Mesendoderm (in vitro differentiated cells): ENCODE data around the gene TSPAN31.
"Not testable (repeated sequence)": the region's sequence is repeated elsewhere in the genome, so short reads cannot be mapped to it uniquely, and the experiment has no call there.

ENCODE experiments used
- DNase-seq: peaks from one replicate; pipeline ENCODE4 v3.0.0; 2013
- H2AK5ac ChIP-seq: 2 replicates; pipeline ENCODE4 v1.6.1; 2013; ENCODE audit warnings: low read length, inconsistent platforms
- H2BK120ac ChIP-seq: 2 replicates; pipeline ENCODE4 v1.6.1; 2013; ENCODE audit warnings: low read depth, mild to moderate bottlenecking, low read length, moderate library complexity, mixed read lengths
- H2BK15ac ChIP-seq: replicated peaks from 2 replicates; pipeline ENCODE4 v1.6.1; 2013; ENCODE audit warnings: low read depth, mild to moderate bottlenecking, moderate library complexity
- H2BK5ac ChIP-seq: 2 replicates; pipeline ENCODE4 v1.6.1; 2013; ENCODE audit warnings: low read length, inconsistent platforms
- H3K18ac ChIP-seq: 2 replicates; pipeline ENCODE4 v1.6.1; 2013; ENCODE audit warnings: mild to moderate bottlenecking, low read length, mixed read lengths
- H3K23ac ChIP-seq: one replicate; pipeline ENCODE4 v1.6.1; 2013; ENCODE audit warnings: low read length
- H3K27ac ChIP-seq: 2 replicates; pipeline ENCODE4 v1.5.1; 2013; ENCODE audit warnings: low read depth, mild to moderate bottlenecking, inconsistent platforms, low read length, moderate library complexity
- H3K27me3 ChIP-seq: 2 replicates; pipeline ENCODE4 v1.6.1; 2013; ENCODE audit warnings: low read length, control low read depth, mild to moderate bottlenecking, inconsistent platforms; ENCODE audit not compliant: insufficient read depth, poor library complexity
- H3K36me3 ChIP-seq: 2 replicates; pipeline ENCODE4 v1.6.1; 2013; ENCODE audit warnings: low read length, inconsistent platforms; ENCODE audit not compliant: control insufficient read depth, insufficient read depth
- H3K4ac ChIP-seq: one replicate; pipeline ENCODE4 v1.6.1; 2013; ENCODE audit warnings: low read depth, mild to moderate bottlenecking, low read length, moderate library complexity
- H3K4me1 ChIP-seq: 2 replicates; pipeline ENCODE4 v1.6.1; 2013; ENCODE audit warnings: low read depth, low read length, inconsistent platforms; ENCODE audit not compliant: control insufficient read depth
- H3K4me2 ChIP-seq: 2 replicates; pipeline ENCODE4 v1.6.1; 2013; ENCODE audit warnings: low read length
- H3K4me3 ChIP-seq: 2 replicates; pipeline ENCODE4 v1.5.1; 2013; ENCODE audit warnings: mild to moderate bottlenecking, low read length
- H3K56ac ChIP-seq: one replicate; pipeline ENCODE4 v1.6.1; 2013; ENCODE audit warnings: low read length
- H3K79me1 ChIP-seq: 2 replicates; pipeline ENCODE4 v1.6.1; 2013; ENCODE audit warnings: low read length, inconsistent platforms
- H3K79me2 ChIP-seq: 2 replicates; pipeline ENCODE4 v1.6.1; 2013; ENCODE audit warnings: mild to moderate bottlenecking, low read length; ENCODE audit not compliant: control insufficient read depth, insufficient read depth
- H3K9ac ChIP-seq: 2 replicates; pipeline ENCODE4 v1.6.1; 2013; ENCODE audit warnings: low read length, inconsistent platforms
- H4K5ac ChIP-seq: one replicate; pipeline ENCODE4 v1.6.1; 2013; ENCODE audit warnings: low read length
- H4K8ac ChIP-seq: one replicate; pipeline ENCODE4 v1.6.1; 2013; ENCODE audit warnings: low read depth, mild to moderate bottlenecking, control low read depth, low read length, moderate library complexity
- WGBS: extraction: QIAGEN DNeasy Blood & Tissue Kit; methylation state at CpG from one replicate; pipeline ENCODE4 v1.1.7; 2013; ENCODE audit warnings: low lambda C conversion rate, missing lambda C conversion rate; ENCODE audit not compliant: insufficient coverage; ENCODE audit errors: extremely low coverage; 5-methylcytosine and 5-hydroxymethylcytosine counted together

Gene TSPAN31

GRCh38 chr12:57707250-57707649 lies 37.6 kb upstream of the TSPAN31 start:
- Histone ChIP-seq H2BK120ac (no peak overlapping the region), H3K9ac (no peak overlapping the region), H4K8ac (no peak overlapping the region), H4K5ac (no peak overlapping the region), H3K27me3 (no peaks in the 10 kb centered on the region), H3K36me3 (no peaks in the 10 kb centered on the region), H3K79me1 (no peaks in the 10 kb centered on the region), H3K23ac (no peak overlapping the region), H3K4me1 (no peaks in the 10 kb centered on the region), H3K56ac (no peak overlapping the region), H2AK5ac (no peak overlapping the region), H3K4me2 (no peak overlapping the region), H3K18ac (no peak overlapping the region), H2BK5ac (no peak overlapping the region), H3K27ac (no peak overlapping the region), H3K79me2 (no peaks in the 10 kb centered on the region), H3K4me3 (no peak overlapping the region), H2BK15ac (no peak overlapping the region), H3K4ac (no peak overlapping the region)
- no peak for DNase-seq
- WGBS: no CpG with 5 or more reads among the region's 3 CpGs

GRCh38 chr12:57708296-57708695 lies 36.5 kb upstream of the TSPAN31 start:
- Histone ChIP-seq H3K56ac (no peak overlapping the region), H3K9ac (no peak overlapping the region), H2AK5ac (no peak overlapping the region), H4K8ac (no peak overlapping the region), H3K4me3 (no peak overlapping the region), H2BK120ac (no peak overlapping the region), H3K18ac (no peak overlapping the region), H3K4ac (no peak overlapping the region), H2BK5ac (no peak overlapping the region), H3K36me3 (no peaks in the 10 kb centered on the region), H3K79me2 (no peaks in the 10 kb centered on the region), H3K4me2 (no peak overlapping the region), H3K79me1 (no peaks in the 10 kb centered on the region), H3K27me3 (no peaks in the 10 kb centered on the region), H3K23ac (no peak overlapping the region), H3K27ac (no peak overlapping the region), H4K5ac (no peak overlapping the region), H3K4me1 (no peaks in the 10 kb centered on the region), H2BK15ac (no peak overlapping the region)
- no CpG with 5 or more reads among the region's 2 CpGs for WGBS
- no peak for DNase-seq

GRCh38 chr12:57712701-57713100 lies 32.1 kb upstream of the TSPAN31 start:
- H3K4me1 ChIP-seq: no peaks in the 10 kb centered on the region
- no peak overlapping the region for H3K56ac ChIP-seq
- no peak overlapping the region for H3K27ac ChIP-seq
- H3K4ac ChIP-seq: no peak overlapping the region
- DNase-seq: no peak
- no peak overlapping the region for H3K18ac ChIP-seq
- no peaks in the 10 kb centered on the region for H3K79me2 ChIP-seq
- H4K8ac ChIP-seq: no peak overlapping the region
- peaks cover 2% of the 10 kb centered on the region for H3K36me3 ChIP-seq
- no peaks in the 10 kb centered on the region for H3K27me3 ChIP-seq
- no peak overlapping the region for H2BK120ac ChIP-seq
- no peak overlapping the region for H3K23ac ChIP-seq
- H4K5ac ChIP-seq: no peak overlapping the region
- H2AK5ac ChIP-seq: no peak overlapping the region
- H2BK15ac ChIP-seq: no peak overlapping the region
- WGBS: no CpG with 5 or more reads among the region's 3 CpGs
- H3K4me2 ChIP-seq: no peak overlapping the region
- H3K79me1 ChIP-seq: no peaks in the 10 kb centered on the region
- H3K4me3 ChIP-seq: no peak overlapping the region
- H2BK5ac ChIP-seq: no peak overlapping the region
- H3K9ac ChIP-seq: no peak overlapping the region

GRCh38 chr12:57713209-57713608 lies 31.6 kb upstream of the TSPAN31 start:
- H2BK5ac ChIP-seq: no peak overlapping the region
- H3K18ac ChIP-seq: no peak overlapping the region
- H3K79me1 ChIP-seq: no peaks in the 10 kb centered on the region
- H4K5ac ChIP-seq: no peak overlapping the region
- no peak overlapping the region for H2BK120ac ChIP-seq
- WGBS: no CpG with 5 or more reads among the region's 5 CpGs
- no peak overlapping the region for H2BK15ac ChIP-seq
- H3K36me3 ChIP-seq: peaks cover 3% of the 10 kb centered on the region
- DNase-seq: no peak
- no peaks in the 10 kb centered on the region for H3K4me1 ChIP-seq
- H3K4ac ChIP-seq: no peak overlapping the region
- no peak overlapping the region for H3K27ac ChIP-seq
- no peak overlapping the region for H4K8ac ChIP-seq
- no peak overlapping the region for H3K56ac ChIP-seq
- H3K4me2 ChIP-seq: no peak overlapping the region
- no peak overlapping the region for H2AK5ac ChIP-seq
- no peaks in the 10 kb centered on the region for H3K27me3 ChIP-seq
- no peaks in the 10 kb centered on the region for H3K79me2 ChIP-seq
- no peak overlapping the region for H3K23ac ChIP-seq
- no peak overlapping the region for H3K4me3 ChIP-seq
- H3K9ac ChIP-seq: no peak overlapping the region

- H3K56ac ChIP-seq, H3K4ac ChIP-seq, H2AK5ac ChIP-seq, H3K27me3 ChIP-seq, H3K18ac ChIP-seq, DNase-seq, H2BK15ac ChIP-seq, H3K23ac ChIP-seq, H3K9ac ChIP-seq, H3K27ac ChIP-seq, H3K79me2 ChIP-seq, H2BK120ac ChIP-seq, H3K36me3 ChIP-seq, H4K8ac ChIP-seq, H3K4me3 ChIP-seq, H3K79me1 ChIP-seq, H2BK5ac ChIP-seq, H3K4me2 ChIP-seq, H4K5ac ChIP-seq, H3K4me1 ChIP-seq: not testable (repeated sequence)
- WGBS: no CpG with 5 or more reads among the region's 6 CpGs
Observed at GRCh38 chr12:57715036-57715748, 29.6 kb upstream of the TSPAN31 start.

- no peak overlapping the region for H4K8ac ChIP-seq
- no peak overlapping the region for H4K5ac ChIP-seq
- no peak overlapping the region for H3K4me2 ChIP-seq
- no peak overlapping the region for H3K56ac ChIP-seq
- H3K4me1 ChIP-seq: no peaks in the 10 kb centered on the region
- no peak overlapping the region for H2BK120ac ChIP-seq
- no peak overlapping the region for H3K4ac ChIP-seq
- WGBS: no CpG with 5 or more reads among the region's 12 CpGs
- no peaks in the 10 kb centered on the region for H3K79me1 ChIP-seq
- H3K79me2 ChIP-seq: no peaks in the 10 kb centered on the region
- H3K4me3 ChIP-seq: no peak overlapping the region
- no peak overlapping the region for H2BK5ac ChIP-seq
- peaks cover 6% of the 10 kb centered on the region for H3K36me3 ChIP-seq
- H3K27me3 ChIP-seq: no peaks in the 10 kb centered on the region
- no peak overlapping the region for H3K18ac ChIP-seq
- H2AK5ac ChIP-seq: no peak overlapping the region
- no peak overlapping the region for H2BK15ac ChIP-seq
- H3K27ac ChIP-seq: no peak overlapping the region
- no peak overlapping the region for H3K23ac ChIP-seq
- no peak overlapping the region for H3K9ac ChIP-seq
- DNase-seq: no peak
Observed at GRCh38 chr12:57715786-57716185, 29.1 kb upstream of the TSPAN31 start.
